Fibroblast of villous mesenchyme (primary cell): ENCODE results near the gene ABCA4. TPM values are rescaled to one million over a fixed set of nuclear protein-coding genes. Genes with fewer than 3 reads are reported as not detected.

Experiments used
- DNase-seq: peaks from one replicate; pipeline ENCODE4 v3.0.0-alpha.2; 2010; ENCODE audit warnings: low read depth
- H3K4me3 ChIP-seq: 2 replicates; pipeline ENCODE4 v1.5.1; 2011; ENCODE audit warnings: low read depth, mild to moderate bottlenecking, low read length
- total RNA-seq: library from RNA; depleted of rRNA; stranded (reverse); fragments of >200 nt; gene quantifications from 2 replicates; pipeline ENCODE4 v1.2.3, GENCODE V29; 2012
- TF ChIP-seq, protein P1 (sequence below): IDR thresholded peaks from 2 replicates; pipeline ENCODE4 v1.5.1; 2012; ENCODE audit warnings: low read depth, mild to moderate bottlenecking, low read length; ENCODE audit not compliant: insufficient read depth

Gene ABCA4
- total RNA-seq, 1 donor = 0.43 TPM

DNA sequence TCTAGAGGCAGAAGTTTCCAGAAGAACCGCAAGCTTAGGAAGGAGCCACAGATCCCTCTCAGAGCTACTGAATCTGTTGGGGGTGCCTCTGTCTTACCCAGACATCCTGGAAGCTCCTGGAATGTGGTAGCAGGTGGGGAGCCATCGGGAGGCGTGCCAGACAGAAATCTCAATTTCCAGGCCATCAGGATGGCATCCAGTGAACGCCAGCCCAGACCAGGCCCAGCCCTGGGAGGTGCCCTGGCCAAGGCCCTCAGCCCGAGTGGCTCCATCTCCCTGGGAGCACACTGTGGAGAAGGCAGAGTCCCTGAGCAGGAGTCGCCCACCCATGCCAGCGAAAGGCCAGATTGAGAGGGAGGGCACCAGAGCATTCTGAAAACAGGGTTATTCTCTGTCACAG is 2.5 kb downstream of the ABCA4 start:
- H3K4me3 ChIP-seq = no peak overlapping the region
- DNase-seq = no peak
- TF ChIP-seq, protein P1, sequence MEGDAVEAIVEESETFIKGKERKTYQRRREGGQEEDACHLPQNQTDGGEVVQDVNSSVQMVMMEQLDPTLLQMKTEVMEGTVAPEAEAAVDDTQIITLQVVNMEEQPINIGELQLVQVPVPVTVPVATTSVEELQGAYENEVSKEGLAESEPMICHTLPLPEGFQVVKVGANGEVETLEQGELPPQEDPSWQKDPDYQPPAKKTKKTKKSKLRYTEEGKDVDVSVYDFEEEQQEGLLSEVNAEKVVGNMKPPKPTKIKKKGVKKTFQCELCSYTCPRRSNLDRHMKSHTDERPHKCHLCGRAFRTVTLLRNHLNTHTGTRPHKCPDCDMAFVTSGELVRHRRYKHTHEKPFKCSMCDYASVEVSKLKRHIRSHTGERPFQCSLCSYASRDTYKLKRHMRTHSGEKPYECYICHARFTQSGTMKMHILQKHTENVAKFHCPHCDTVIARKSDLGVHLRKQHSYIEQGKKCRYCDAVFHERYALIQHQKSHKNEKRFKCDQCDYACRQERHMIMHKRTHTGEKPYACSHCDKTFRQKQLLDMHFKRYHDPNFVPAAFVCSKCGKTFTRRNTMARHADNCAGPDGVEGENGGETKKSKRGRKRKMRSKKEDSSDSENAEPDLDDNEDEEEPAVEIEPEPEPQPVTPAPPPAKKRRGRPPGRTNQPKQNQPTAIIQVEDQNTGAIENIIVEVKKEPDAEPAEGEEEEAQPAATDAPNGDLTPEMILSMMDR = no peak

DNA sequence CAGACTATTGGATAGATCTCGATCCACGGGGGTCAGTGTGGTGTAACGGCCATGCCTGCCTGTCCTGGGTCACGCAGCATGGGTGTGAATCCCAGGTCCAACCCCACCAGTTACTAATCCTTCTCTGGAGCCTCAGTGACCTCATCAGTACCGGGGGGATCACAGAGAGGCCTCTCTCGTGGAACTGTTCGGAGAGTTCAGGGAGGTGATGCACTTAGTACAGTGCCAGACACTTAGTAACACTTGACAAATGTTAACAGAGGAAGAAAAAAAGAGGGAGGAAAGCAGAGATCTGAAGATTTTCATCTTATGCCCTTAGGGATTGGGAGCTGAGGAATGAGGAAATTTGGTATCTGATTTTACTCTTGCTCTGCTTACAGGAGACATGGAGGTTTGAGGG is 2.9 kb downstream of the ABCA4 start:
- no peak for DNase-seq
- TF ChIP-seq, protein P1 = no peak
- no peak overlapping the region for H3K4me3 ChIP-seq

DNA sequence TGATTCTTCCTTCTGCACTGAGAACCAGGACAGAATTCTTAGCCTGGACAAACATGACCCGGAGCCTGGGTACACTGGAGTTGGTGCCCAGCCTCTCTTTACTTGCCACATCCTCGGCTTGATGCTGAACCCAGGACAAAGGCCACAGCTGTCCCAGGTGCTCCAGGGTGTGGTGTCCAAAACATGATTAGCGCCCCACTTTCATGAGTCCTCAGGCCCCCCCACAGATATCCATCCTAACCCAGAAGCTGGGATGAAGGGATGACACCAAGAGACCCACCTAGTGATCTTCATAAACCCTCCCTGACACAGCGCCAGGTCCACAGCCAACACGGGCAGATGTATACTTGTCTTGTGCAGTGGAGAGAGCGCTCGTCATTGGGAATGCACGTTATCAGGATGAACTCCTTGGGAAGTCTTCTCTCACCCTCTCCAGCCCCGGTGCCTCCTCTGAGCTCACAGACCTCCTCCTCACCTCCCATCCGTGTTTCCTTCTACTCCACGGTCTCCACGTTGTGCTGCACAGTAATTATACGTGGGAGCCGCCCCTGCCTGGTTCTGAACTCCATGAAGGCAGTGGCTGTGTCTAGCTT is 3.6 kb downstream of the ABCA4 start:
- TF ChIP-seq, protein P1 = no peak
- no peak for DNase-seq
- H3K4me3 ChIP-seq = no peak overlapping the region

- TF ChIP-seq, protein P1 = no peak
- no peak for DNase-seq
- no peak overlapping the region for H3K4me3 ChIP-seq
These were observed 5.0 kb downstream of the ABCA4 start for GRCh38 chr1:94115900-94116436.

GRCh38 chr1:94115254-94115899 is 5.6 kb downstream of the ABCA4 start:
- H3K4me3 ChIP-seq = no peak overlapping the region
- DNase-seq = no peak
- TF ChIP-seq, protein P1 = no peak

GRCh38 chr1:94113589-94114226 is 7.2 kb downstream of the ABCA4 start:
- no peak overlapping the region for H3K4me3 ChIP-seq
- TF ChIP-seq, protein P1 = no peak
- no peak for DNase-seq
